NCI-H1105 treated with DMSO at 0.1 percent for 48 hours (cell line): ENCODE results near the gene NUBP2.

Experiments
- DNase-seq: peaks from one replicate; lab custom pipeline; 2025; lab: John Stamatoyannopoulos, UW

NUBP2 gene

GRCh38 chr16:1758923-1759322 is 23.8 kb upstream of the NUBP2 start:
- no peak for DNase-seq

GRCh38 chr16:1759511-1759910 is 23.2 kb upstream of the NUBP2 start:
- no peak for DNase-seq

- no peak for DNase-seq
These were observed 21.8 kb upstream of the NUBP2 start for GRCh38 chr16:1760911-1761310.

GRCh38 chr16:1761751-1762150 is 21.0 kb upstream of the NUBP2 start:
- no peak for DNase-seq

GRCh38 chr16:1762196-1762878 is 20.4 kb upstream of the NUBP2 start:
- no peak for DNase-seq

GRCh38 chr16:1762879-1763520 is 19.8 kb upstream of the NUBP2 start:
- DNase-seq: no peak

- DNase-seq: no peak
These were observed 18.9 kb upstream of the NUBP2 start for GRCh38 chr16:1763521-1764511.

- no peak for DNase-seq
These were observed 17.8 kb upstream of the NUBP2 start for GRCh38 chr16:1764971-1765370.

GRCh38 chr16:1765826-1766225 is 16.9 kb upstream of the NUBP2 start:
- no peak for DNase-seq

- no peak for DNase-seq
These were observed 16.5 kb upstream of the NUBP2 start for GRCh38 chr16:1766231-1766630.

- no peak for DNase-seq
These were observed 16.1 kb upstream of the NUBP2 start for GRCh38 chr16:1766701-1767100.

- DNase-seq: no peak
These were observed 15.4 kb upstream of the NUBP2 start for GRCh38 chr16:1767116-1767994.

- DNase-seq: no peak
These were observed 14.5 kb upstream of the NUBP2 start for GRCh38 chr16:1768061-1768766.

- DNase-seq: no peak
These were observed 13.9 kb upstream of the NUBP2 start for GRCh38 chr16:1768767-1769401.

GRCh38 chr16:1769402-1770300 is 13.1 kb upstream of the NUBP2 start:
- no peak for DNase-seq

GRCh38 chr16:1770328-1771187 is 12.2 kb upstream of the NUBP2 start:
- DNase-seq: peak; percentile 69

GRCh38 chr16:1771188-1771863 is 11.4 kb upstream of the NUBP2 start, which contains the start of gene NME3:
Gene NME3, minus strand, starts transcription at chr16:1771543. Its CDS starts 9 bp downstream, at chr16:1771534.
- peak; percentile 24 for DNase-seq

GRCh38 chr16:1771864-1772361 is 10.8 kb upstream of the NUBP2 start:
- DNase-seq: no peak
